Endothelial cell (in vitro differentiated cells): Measurements from ENCODE around the gene PSTPIP1. TPM values are rescaled to one million over a fixed set of nuclear protein-coding genes. Genes with fewer than 3 reads are reported as not detected.

ENCODE experiments used
- DNase-seq: peaks from one replicate; pipeline ENCODE4 v3.0.0; 2021; ENCODE audit warnings: low spot score
- H3K27ac Mint-ChIP-seq: one replicate; pipeline ENCODE4 v1.8.0; 2021; ENCODE audit warnings: mixed read lengths, inconsistent platforms; ENCODE audit not compliant: unreplicated experiment
- H3K27me3 Mint-ChIP-seq: one replicate; pipeline ENCODE4 v1.8.0; 2021; ENCODE audit warnings: mild to moderate bottlenecking, moderate library complexity, mixed read lengths, inconsistent platforms; ENCODE audit not compliant: unreplicated experiment
- H3K36me3 Mint-ChIP-seq: one replicate; pipeline ENCODE4 v1.8.0; 2021; ENCODE audit warnings: mild to moderate bottlenecking, low read depth, mixed read lengths, inconsistent platforms; ENCODE audit not compliant: unreplicated experiment
- H3K4me1 Mint-ChIP-seq: one replicate; pipeline ENCODE4 v1.8.0; 2021; ENCODE audit warnings: mild to moderate bottlenecking, mixed read lengths, inconsistent platforms; ENCODE audit not compliant: unreplicated experiment
- H3K4me3 Mint-ChIP-seq: one replicate; pipeline ENCODE4 v1.8.0; 2021; ENCODE audit warnings: mild to moderate bottlenecking, mixed read lengths, inconsistent platforms; ENCODE audit not compliant: unreplicated experiment
- H3K9me3 Mint-ChIP-seq: one replicate; pipeline ENCODE4 v1.8.0; 2021; ENCODE audit warnings: mixed read lengths, inconsistent platforms; ENCODE audit not compliant: unreplicated experiment
- total RNA-seq: library from RNA; stranded (reverse); fragmentation: NEBNext Ultra II Directional; extraction: Animal tissue kit (Norgen Biotek cat#: 25700); gene quantifications from one replicate; pipeline ENCODE4 v1.2.1, GENCODE V29; 2021; ENCODE audit not compliant: unreplicated experiment
- TF ChIP-seq, protein P1 (sequence below): fragments of 200-600 bp; sonication (generic); IDR thresholded peaks from one replicate; pipeline ENCODE4 v1.5.0; 2021; ENCODE audit warnings: antibody characterized with exemption; ENCODE audit not compliant: unreplicated experiment

The PSTPIP1 gene
- total RNA-seq, 1 donor from 2014 or later, result not detected

DNA sequence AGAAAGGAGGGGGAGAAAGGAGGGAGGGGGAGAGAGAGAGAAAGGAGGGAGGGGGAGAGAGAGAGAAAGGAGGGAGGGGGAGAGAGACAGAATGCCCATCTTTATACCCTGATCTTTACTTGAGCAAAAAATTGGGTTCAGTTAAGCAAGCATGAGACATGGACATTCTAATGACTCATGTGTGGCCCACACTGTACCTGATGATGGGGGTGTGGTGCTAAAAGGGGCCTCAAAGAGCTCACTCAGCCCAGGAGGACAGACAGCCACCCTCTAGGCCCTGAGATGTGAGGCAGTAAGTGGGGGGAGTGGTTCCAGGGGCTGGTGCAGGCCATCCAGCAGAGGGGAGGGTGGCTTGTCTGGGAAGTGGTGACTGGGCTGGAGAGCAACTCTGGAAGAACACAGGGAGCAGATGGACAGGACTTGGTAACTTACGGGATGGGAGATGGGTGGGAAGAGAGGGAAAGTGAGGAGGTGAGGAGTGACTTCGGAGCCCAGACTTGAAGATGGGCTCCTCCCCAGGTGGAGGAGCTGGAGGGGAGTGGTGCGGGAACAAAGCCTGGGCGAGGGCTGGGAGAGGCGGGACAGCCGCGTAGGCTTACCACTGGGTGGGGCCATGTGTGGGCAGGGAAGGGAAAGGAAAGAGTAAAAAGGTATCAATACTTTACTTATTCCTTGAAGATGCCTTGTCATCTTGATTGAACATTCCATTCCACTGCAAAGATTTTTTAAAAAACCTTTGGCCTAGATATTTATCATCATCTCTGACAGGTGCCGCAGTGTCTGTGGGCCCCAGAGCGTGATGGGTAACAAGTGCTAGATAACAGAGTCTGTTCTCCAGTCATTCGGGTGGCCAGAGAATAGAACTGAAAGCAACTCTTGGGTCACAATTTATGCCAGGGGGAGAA lies 43.6 kb downstream of the PSTPIP1 start:
- peak; percentile 4 for DNase-seq
- peaks cover 2% of the 10 kb centered on the region for H3K4me1 Mint-ChIP-seq
- H3K9me3 Mint-ChIP-seq, result no peaks in the 10 kb centered on the region
- H3K27ac Mint-ChIP-seq, result no peak overlapping the region
- H3K4me3 Mint-ChIP-seq, result peak overlapping the region; percentile 23
- peaks cover 19% of the 10 kb centered on the region for H3K27me3 Mint-ChIP-seq
- TF ChIP-seq, protein P1, sequence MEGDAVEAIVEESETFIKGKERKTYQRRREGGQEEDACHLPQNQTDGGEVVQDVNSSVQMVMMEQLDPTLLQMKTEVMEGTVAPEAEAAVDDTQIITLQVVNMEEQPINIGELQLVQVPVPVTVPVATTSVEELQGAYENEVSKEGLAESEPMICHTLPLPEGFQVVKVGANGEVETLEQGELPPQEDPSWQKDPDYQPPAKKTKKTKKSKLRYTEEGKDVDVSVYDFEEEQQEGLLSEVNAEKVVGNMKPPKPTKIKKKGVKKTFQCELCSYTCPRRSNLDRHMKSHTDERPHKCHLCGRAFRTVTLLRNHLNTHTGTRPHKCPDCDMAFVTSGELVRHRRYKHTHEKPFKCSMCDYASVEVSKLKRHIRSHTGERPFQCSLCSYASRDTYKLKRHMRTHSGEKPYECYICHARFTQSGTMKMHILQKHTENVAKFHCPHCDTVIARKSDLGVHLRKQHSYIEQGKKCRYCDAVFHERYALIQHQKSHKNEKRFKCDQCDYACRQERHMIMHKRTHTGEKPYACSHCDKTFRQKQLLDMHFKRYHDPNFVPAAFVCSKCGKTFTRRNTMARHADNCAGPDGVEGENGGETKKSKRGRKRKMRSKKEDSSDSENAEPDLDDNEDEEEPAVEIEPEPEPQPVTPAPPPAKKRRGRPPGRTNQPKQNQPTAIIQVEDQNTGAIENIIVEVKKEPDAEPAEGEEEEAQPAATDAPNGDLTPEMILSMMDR, result no peak
- peaks cover 6% of the 10 kb centered on the region for H3K36me3 Mint-ChIP-seq

DNA sequence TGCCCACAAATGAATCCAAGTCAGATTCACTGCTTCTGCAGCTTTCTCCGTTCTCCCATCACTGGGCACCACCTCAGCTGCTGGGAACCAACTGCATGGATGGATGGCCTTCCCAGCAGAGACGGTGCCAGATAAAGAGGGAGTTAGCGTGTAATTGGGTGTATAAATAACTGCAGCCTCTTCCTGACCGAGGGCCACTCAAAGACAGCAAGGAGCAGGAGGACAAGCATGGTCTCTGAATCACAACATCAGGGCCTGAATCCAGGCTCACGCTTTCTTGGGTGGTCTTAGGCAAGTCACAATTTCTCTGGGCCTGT lies 44.2 kb downstream of the PSTPIP1 start:
- DNase-seq, result no peak
- H3K4me3 Mint-ChIP-seq, result peak overlapping the region; percentile 47
- H3K9me3 Mint-ChIP-seq, result no peaks in the 10 kb centered on the region
- H3K4me1 Mint-ChIP-seq, result no peaks in the 10 kb centered on the region
- TF ChIP-seq, protein P1, result no peak
- H3K27ac Mint-ChIP-seq, result no peak overlapping the region
- peaks cover 16% of the 10 kb centered on the region for H3K27me3 Mint-ChIP-seq
- H3K36me3 Mint-ChIP-seq, result peaks cover 8% of the 10 kb centered on the region

DNA sequence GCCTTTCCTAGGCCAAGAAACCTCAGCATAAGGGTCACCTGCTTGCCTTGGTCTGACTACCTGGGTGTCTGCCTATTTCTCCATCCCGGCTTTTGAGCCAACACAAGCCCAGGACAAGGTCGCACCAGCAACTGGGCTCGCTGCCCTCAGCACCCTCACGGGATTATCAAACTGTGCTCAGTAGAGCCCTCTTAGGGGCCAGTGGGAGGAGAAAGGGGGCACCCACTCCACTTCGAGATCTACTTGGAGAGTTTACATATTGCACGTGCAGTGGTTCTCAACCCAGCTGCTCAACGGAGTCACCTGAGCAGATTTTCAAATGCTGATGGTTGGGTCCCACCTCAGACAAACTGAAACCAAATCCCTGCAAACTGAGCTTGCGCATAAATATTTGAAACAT lies 44.9 kb downstream of the PSTPIP1 start:
- Mint-ChIP-seq H3K27me3 (peaks cover 15% of the 10 kb centered on the region), H3K9me3 (no peaks in the 10 kb centered on the region), H3K4me1 (no peaks in the 10 kb centered on the region), H3K4me3 (no peak overlapping the region), H3K27ac (no peak overlapping the region), H3K36me3 (peaks cover 8% of the 10 kb centered on the region)
- TF ChIP-seq, protein P1, result no peak
- DNase-seq, result no peak

DNA sequence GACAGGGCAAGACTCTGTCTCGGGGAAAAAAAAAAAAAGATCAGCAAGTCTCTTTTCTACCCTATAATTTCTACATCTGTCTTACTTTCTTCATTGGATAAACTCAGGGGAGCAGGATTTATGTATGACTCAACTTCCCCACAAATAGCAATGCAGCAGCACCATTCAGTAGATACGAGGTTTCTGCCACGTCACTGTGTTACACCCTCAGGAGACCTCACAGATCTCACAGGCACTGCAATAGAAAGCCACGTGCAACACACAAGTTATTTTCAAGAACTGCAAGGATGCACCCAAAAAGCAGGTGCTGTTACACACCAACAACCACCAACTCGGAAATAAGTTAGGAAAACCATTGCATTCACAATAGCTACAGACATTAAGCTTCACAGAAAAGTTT lies 45.7 kb downstream of the PSTPIP1 start:
- no peak overlapping the region for H3K4me3 Mint-ChIP-seq
- no peak overlapping the region for H3K27ac Mint-ChIP-seq
- H3K27me3 Mint-ChIP-seq, result peaks cover 15% of the 10 kb centered on the region
- no peak for DNase-seq
- H3K9me3 Mint-ChIP-seq, result no peaks in the 10 kb centered on the region
- H3K36me3 Mint-ChIP-seq, result peaks cover 16% of the 10 kb centered on the region
- TF ChIP-seq, protein P1, result no peak
- H3K4me1 Mint-ChIP-seq, result peaks cover 6% of the 10 kb centered on the region

DNA sequence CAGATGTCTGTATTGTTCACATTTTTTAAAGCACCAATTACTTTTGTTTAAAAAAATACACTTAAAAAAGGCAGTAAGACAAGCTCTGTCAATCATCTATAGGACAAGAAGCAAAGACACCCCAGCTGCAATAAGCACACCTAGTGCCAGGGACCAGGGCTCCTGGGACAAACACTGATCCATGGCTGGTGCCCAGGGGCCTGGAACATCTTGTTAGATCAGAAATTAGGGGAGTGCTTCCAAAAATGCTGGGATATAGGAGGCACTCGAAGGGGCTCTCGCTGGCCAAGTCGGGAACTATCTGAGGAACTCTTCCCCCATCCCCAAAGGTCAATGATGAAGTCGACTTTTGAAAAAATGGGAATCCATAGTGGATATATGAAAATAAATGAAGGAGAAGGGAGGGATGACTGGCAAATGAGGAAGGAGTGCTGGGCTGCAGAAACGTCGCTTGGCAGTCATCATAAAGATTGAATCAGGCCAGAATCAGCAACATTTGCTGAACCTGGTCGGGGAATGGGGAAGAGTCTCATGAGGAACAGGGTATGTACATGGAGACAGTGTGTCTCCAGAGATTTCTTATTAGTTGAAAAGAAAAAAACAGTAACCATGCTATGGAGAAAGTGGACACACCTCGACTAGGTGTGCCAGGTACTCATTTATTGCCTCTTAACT lies 47.5 kb downstream of the PSTPIP1 start:
- H3K9me3 Mint-ChIP-seq, result no peaks in the 10 kb centered on the region
- H3K27ac Mint-ChIP-seq, result no peak overlapping the region
- TF ChIP-seq, protein P1, result no peak
- DNase-seq, result no peak
- H3K36me3 Mint-ChIP-seq, result peaks cover 26% of the 10 kb centered on the region
- peaks cover 6% of the 10 kb centered on the region for H3K27me3 Mint-ChIP-seq
- H3K4me3 Mint-ChIP-seq, result no peak overlapping the region
- H3K4me1 Mint-ChIP-seq, result peaks cover 6% of the 10 kb centered on the region
